AG04449 (cell line): Measurements from ENCODE around the gene CHMP2A.
"Not testable (repeated sequence)": the region's sequence is repeated elsewhere in the genome, so short reads cannot be mapped to it uniquely, and the experiment has no call there.

Experiments
- CTCF ChIA-PET: fragments of 350-600 bp; formaldehyde crosslinking; extraction: SDS; loops from one replicate; lab custom pipeline; 2021; ENCODE audit warnings: antibody characterized with exemption; lab: Yijun Ruan, JAX
- POLR2A ChIA-PET: fragments of 400-600, 350-600 bp; formaldehyde crosslinking; extraction: SDS; loops from one replicate; lab custom pipeline; 2020; ENCODE audit warnings: antibody characterized with exemption, inconsistent platforms; lab: Yijun Ruan, JAX
- DNase-seq: peaks from one replicate; pipeline ENCODE4 v3.0.0-alpha.2; 2010; ENCODE audit warnings: low read depth, low spot score
- H3K4me3 ChIP-seq: 2 replicates; pipeline ENCODE4 v1.5.1; 2011; ENCODE audit warnings: low read depth, mild to moderate bottlenecking, control low read depth, low read length
- CTCF ChIP-seq: IDR thresholded peaks from one replicate; pipeline ENCODE4 v1.5.1; 2011; ENCODE audit warnings: mild to moderate bottlenecking, moderate library complexity, low read length, control low read depth, inconsistent platforms; ENCODE audit not compliant: insufficient read depth; ENCODE audit errors: missing control alignments

The CHMP2A gene

GRCh38 chr19:58581227-58582141 lies 26.6 kb upstream of the CHMP2A start:
- CTCF ChIA-PET: interaction anchor here (0.5 to 6.1 kb wide), 8 partner anchors 9 to 201 kb away, joined by 3 to 109 read pairs (median 3); partner anchors contain the start of gene ZBTB45
- peak; percentile 100 for TF ChIP-seq CTCF
- POLR2A ChIA-PET: no interaction called here
- DNase-seq: no peak
- no peak overlapping the region for H3K4me3 ChIP-seq

- DNase-seq: no peak
- ChIA-PET CTCF (interaction anchor here (6.1 kb wide), 1 partner anchor 62 kb away, joined by 109 read pairs; the partner anchor contains the start of gene ZBTB45), POLR2A (no interaction called here)
- no peak overlapping the region for H3K4me3 ChIP-seq
- TF ChIP-seq CTCF: no peak
Measured at GRCh38 chr19:58579473-58580142, 24.7 kb upstream of the CHMP2A start.

GRCh38 chr19:58578012-58578925 lies 23.4 kb upstream of the CHMP2A start:
- no peak overlapping the region for H3K4me3 ChIP-seq
- POLR2A ChIA-PET: no interaction called here
- no peak for TF ChIP-seq CTCF
- DNase-seq: no peak
- CTCF ChIA-PET: interaction anchor here (1.7 to 6.1 kb wide), 2 partner anchors 16 to 61 kb away, joined by 4 to 109 read pairs; partner anchors contain the start of gene ZBTB45

GRCh38 chr19:58577581-58577980 lies 22.7 kb upstream of the CHMP2A start:
- H3K4me3 ChIP-seq, POLR2A ChIA-PET, DNase-seq: not testable (repeated sequence)
- CTCF ChIA-PET: interaction anchor here (1.7 to 6.1 kb wide), 2 partner anchors 15 to 60 kb away, joined by 4 to 109 read pairs; partner anchors contain the start of gene ZBTB45

GRCh38 chr19:58575183-58576041 lies 20.5 kb upstream of the CHMP2A start:
- CTCF ChIA-PET: interaction anchor here (1.0 to 1.2 kb wide), 4 partner anchors 9 to 61 kb away, joined by 3 to 4 read pairs (median 3); partner anchors contain the start of gene ZBTB45

More at GRCh38 chr19:58575183-58576041, 20.5 kb upstream of the CHMP2A start:
- H3K4me3 ChIP-seq: peak overlapping the region; percentile 86
- TF ChIP-seq CTCF: no peak
- POLR2A ChIA-PET: interaction anchor here (0.6 to 1.3 kb wide), 4 partner anchors 22 to 100 kb away, joined by 3 to 7 read pairs (median 3); partner anchors contain the start of gene ZBTB45
- no peak for DNase-seq
